Vagina (tissue), 2 donors: ENCODE measurements around the gene SLC39A9.

Experiments
- POLR2A ChIP-seq, 2 donors: fragments of 450-650 bp; IDR thresholded peaks; one replicate each; pipeline ENCODE4 v1.6.1; 2017; ENCODE audit warnings: antibody characterized with exemption in 2 of 2, mild to moderate bottlenecking in 2 of 2, moderate library complexity in 2 of 2
- POLR2AphosphoS5 ChIP-seq, 2 donors: sonication (generic); formaldehyde crosslinking; IDR thresholded peaks; one replicate each; pipeline ENCODE4 v1.9.0; 2017; ENCODE audit warnings: antibody characterized with exemption in 2 of 2, mild to moderate bottlenecking in 2 of 2, low read depth in 1 of 2; ENCODE audit not compliant: insufficient read depth in 1 of 2
- TF ChIP-seq, protein P1 (sequence below), 3 experiments: fragments of 450-650 bp in 2 of 3; fragments of 200-600 bp in 1 of 3; sonication (generic) in 1 of 3; IDR thresholded peaks; one replicate each; pipeline ENCODE4 v1.5.1; 2017 to 2019; ENCODE audit warnings: antibody characterized with exemption in 3 of 3, mild to moderate bottlenecking in 2 of 3, moderate library complexity in 2 of 3

DNA sequence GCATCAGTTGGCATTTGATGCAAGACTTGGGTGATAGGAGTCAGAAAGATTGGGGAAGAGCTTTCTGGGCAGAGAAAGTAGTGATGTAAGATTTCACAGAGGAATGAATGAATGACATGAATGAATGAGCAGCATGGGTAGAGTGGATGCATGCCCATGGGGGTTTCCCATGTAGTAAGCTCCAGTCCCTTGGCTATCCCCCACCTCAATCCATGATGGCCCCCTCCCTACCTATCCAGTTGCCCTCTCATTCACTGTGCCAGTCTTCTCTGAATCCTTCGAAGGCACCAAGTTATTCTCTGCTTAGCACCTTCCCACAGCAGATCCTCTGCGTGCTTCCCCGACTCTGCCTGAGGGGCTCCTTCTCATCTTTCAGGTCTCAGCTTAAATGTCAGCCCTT, 32.4 kb upstream of the SLC39A9 start:
- TF ChIP-seq POLR2A (IDR thresholded peaks at IDR 0.05) = no peak
- TF ChIP-seq, protein P1, sequence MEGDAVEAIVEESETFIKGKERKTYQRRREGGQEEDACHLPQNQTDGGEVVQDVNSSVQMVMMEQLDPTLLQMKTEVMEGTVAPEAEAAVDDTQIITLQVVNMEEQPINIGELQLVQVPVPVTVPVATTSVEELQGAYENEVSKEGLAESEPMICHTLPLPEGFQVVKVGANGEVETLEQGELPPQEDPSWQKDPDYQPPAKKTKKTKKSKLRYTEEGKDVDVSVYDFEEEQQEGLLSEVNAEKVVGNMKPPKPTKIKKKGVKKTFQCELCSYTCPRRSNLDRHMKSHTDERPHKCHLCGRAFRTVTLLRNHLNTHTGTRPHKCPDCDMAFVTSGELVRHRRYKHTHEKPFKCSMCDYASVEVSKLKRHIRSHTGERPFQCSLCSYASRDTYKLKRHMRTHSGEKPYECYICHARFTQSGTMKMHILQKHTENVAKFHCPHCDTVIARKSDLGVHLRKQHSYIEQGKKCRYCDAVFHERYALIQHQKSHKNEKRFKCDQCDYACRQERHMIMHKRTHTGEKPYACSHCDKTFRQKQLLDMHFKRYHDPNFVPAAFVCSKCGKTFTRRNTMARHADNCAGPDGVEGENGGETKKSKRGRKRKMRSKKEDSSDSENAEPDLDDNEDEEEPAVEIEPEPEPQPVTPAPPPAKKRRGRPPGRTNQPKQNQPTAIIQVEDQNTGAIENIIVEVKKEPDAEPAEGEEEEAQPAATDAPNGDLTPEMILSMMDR (IDR thresholded peaks at IDR 0.05) = no peak
- no peak for TF ChIP-seq POLR2AphosphoS5 (IDR thresholded peaks at IDR 0.05; ENCODE audit: insufficient read depth in 1 of 2, low read depth in 1 of 2)
